ENCODE results near the gene ALPL.
"Not testable (repeated sequence)": the region's sequence is repeated elsewhere in the genome, so short reads cannot be mapped to it uniquely, and the experiment has no call there.

ALPL gene

DNA sequence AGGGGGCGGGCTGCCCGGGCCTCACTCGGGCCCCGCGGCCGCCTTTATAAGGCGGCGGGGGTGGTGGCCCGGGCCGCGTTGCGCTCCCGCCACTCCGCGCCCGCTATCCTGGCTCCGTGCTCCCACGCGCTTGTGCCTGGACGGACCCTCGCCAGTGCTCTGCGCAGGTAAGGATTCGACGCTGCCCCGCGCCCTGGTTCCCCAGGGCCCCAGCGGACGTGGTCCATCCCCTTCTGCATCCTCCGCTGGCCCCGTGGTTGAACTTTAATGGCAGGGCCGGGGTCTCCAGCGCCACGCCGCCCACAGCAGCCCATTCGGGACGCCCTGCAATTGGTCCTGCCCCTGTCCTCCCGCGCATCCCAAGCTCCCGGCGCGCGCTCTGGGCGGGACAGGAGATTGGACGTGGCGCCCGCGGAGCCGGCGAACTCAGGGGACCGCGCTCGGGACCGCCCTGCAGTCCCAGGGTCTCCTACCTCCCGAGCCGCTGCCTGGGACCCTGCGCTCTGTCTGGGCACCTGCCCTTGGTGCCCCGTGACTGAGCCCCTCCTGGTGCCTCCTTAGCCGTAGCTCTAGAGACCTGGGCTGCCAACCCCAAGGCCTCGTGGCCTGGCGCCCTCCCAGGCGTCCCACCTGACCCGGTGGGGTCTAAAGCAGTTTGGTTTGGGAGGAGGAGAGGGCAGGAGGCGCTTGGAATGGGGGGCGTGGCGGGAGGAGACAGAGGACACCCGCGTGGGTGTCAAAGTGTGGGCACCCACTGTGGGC is at the start of gene ALPL:
Gene ALPL (plus strand): TSS at position 73 of the 762 bp plus-strand sequence. CDS start 44,659 bp downstream, outside the sequence.
- DNase-seq = no peak

DNA sequence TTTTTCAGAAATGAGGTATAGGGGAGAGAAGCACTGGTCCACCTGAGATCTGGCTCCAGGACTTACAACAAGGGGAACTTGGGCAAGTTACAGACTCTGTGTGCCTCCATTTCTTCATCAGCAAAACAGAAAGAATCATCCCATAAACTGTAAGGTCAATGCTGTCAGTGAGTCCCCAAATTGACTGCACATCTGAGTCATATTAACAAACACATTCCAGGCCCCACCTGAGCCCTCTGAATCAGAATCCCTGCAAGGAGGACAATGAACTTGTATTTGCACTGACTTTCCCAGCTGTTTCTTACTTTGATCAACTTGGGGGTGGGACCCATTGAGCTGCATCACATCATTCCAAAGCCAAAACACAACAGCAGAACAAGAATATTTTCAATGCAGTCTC is 44.1 kb upstream of the ALPL start:
- not testable (repeated sequence) for DNase-seq

DNA sequence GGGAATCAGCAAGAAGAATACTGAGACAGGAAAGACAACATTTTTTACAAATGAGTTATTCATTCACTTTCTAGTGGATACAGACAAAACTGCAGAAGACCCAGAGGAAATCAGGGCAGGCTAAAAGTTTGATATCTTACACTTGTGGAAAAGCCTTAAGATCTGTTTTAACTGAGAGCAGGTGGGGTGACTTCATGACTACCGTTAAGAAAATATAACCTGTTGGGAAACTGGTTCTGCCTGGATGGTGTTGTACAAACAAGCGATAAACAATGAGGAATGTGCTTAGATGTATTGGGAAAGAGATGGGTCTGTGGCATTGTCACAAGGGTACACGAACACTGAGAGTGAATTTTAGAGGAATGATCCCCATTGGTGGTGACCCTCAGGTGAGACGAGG is 41.3 kb upstream of the ALPL start:
- not testable (repeated sequence) for DNase-seq

DNA sequence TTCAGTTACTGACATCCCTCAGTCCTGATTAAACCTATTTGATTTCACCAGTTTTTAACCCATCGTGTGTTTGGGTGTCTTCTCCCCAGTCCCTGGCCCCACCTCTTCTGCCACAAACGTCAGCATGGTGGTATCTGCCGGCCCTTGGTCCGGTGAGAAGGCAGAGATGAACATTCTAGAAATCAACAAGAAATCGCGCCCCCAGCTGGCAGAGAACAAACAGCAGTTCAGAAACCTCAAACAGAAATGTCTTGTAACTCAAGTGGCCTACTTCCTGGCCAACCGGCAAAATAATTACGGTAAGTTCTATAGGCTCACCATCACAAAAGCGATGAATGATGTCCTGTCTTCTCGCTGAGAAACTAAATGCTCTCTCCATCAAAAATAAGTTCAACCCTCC is 40.6 kb upstream of the ALPL start:
- DNase-seq = no peak

DNA sequence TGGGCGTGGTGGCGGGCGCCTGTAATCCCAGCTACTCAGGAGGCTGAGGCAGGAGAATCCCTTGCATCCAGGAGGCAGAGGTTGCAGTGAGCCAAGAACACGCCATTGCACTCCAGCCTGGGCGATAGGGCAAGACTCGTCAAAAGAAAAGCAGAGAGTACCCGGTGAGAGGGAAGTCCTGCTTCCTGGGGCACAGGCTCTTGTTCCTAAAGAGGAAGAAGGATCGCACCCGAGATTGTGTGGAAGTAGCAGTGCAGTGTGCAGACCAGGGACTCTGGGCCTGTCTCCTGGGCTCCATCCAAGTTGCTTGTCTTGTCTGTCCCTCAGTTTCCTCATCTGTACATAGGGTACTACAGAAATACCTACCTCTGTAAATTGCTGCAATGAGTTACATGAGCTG is 39.6 kb upstream of the ALPL start:
- DNase-seq = no peak

DNA sequence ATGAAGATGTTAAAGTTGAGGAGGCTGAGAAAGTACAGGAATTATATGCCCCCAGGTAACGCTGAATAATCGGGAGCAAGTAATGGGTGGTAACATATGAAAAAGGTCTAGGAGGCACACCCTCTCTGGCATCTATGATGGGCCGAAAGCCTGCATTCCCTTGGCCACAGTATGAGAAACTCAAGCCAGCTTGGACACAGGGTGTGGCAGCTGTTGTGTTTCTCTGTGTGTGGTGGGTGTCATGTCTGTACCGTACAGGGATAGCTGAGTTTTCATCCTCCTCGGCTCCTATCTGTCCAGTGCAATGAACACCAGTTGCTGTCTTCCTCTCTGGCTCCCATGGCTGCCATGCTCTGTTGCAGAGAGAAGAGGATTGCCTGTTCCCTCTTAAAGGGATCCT is 36.4 kb upstream of the ALPL start:
- no peak for DNase-seq

DNA sequence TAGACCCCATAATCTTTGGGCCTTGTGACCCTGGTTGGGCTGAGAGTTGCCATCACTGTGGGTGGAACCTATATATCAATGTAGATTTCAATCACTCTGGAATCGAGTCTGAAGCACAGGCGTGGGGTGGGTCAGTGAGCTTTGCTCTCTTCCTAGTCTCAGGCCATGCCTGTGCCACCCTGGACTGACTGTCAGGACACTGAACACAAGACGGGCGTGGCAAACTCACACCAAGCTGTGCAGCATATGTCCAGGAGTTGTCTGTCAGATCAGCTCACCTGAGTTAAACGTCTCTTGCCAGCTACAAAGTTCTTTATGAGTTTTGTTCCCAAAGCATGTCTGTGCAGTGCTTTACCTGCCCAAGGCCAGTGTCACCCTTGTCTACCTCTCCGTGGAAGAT is 30.9 kb upstream of the ALPL start:
- DNase-seq = no peak

DNA sequence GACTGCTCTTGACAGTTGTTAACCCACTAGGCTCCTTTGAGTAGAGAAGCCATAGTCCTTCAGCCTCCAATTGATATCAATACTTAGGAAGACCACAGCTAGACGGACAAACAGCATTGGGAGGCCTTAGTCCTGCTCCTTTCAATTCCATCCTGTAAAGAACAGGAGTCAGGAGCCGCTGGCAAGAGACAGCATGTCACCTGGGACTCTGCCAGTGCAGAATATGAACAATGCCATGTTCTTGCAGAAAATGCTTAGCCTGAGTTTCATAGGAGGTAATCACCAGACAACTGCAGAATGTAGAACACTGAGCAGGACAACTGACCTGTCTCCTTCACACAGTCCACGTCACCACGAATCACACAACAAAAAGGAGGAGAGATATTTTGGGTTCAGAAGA is 25.3 kb upstream of the ALPL start:
- DNase-seq = not testable (repeated sequence)

DNA sequence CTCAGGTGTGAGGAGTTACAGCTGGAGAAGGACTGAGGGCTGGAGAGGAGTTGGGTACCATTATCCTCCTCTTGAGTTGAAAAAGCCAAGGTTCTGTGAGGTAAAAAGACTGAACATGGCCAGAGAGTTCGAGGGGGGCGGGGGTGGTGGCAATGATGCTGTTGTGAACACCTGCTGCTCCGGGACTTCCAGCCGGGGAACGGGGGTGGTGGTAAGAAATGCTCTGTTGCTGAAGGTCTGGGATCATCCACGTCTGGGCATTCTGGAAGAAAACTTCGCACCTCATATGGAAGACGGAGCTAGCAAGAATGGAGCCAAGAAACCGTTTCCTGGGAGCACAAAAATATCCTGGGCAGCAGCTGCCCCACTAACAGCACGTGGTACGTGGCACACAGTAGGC is 20.1 kb upstream of the ALPL start:
- DNase-seq = no peak

DNA sequence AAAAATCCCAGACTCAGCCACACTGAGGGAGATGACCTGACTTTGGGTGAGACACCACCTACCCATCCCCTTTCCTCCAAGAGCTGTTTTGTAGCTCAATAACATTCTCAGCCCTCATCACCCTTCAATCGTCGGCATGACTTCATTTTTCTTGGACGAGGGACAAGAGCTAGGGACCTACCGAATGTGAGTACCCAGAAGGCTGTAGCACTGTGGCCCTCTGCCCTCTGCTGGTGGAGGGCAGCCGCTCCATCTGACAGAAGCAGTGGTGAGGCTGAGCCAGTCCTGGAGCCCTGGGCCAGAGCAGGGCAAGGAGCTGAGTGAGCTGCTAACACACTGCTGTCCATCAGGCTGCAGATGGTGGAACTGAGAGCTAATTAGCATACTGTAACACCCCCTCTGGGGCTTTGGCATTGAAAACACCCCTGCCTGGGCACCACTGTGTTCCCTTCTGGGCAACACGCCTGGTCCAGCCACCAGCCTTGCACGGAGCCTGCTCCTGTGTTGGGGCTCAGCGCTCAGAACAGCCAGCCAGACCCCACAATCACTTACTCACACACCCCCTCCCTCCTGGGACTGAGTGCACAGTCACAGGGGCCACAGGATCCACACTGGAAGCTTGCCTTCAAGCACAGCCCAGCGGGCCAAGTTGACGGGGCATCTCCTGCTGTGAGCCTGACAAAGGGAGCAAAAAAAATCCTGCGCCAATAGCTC is 18.3 kb upstream of the ALPL start:
- DNase-seq = no peak

DNA sequence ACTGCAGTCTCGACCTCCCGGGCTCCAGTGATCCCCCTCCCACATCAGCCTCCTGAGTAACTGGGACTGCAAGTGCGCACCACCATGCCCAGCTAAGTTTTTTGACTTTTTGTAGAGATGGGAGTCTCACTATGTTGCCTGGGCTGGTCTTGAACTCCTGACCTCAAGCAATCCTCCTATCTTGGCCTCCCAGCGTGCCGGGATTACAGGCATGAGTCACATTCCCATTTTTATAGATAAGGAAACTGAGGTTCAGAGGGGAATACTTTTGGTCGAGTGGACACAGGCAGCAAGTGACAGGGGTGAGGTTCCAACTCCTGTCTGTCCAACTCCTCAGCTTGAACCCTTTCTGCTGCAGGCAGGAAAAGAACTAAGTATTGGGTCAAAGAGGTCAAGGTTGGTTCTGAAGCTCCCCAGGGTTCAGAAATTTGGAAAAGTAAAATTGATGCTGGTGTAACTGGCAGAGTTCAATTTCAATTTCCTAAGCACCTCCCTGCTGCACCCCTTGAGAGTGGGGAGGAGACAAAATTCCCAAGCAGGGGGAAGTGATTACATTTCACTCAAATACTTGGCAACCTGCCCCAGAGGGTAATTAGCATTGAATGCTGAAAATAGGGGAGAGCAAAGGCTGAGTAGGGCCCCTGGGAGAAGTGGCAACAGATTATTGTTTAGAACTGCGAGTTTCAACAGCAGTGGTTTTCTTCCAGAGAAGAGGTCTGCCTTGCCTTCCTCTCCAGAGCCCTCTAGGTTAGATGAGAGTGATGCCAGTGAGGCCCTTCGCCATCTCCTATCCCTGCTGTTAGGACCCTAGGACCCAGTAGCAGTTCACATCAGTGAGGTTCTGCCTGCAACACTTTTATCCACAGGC is 17.5 kb upstream of the ALPL start:
- peak; percentile 20 for DNase-seq

DNA sequence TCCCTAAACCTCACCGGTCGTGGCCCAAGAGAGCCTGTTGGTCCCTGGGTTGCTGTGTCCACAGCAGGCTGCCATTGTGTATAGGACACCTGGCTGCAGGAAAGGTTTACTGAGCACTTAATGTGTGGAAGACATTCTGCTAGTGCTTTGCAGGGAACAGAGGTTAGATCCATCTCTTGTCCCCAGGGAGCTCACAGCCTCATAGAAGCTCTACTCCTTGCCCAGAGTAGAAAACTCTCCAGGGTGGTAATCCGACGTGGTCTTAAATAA is 16.9 kb upstream of the ALPL start:
- DNase-seq = no peak

DNA sequence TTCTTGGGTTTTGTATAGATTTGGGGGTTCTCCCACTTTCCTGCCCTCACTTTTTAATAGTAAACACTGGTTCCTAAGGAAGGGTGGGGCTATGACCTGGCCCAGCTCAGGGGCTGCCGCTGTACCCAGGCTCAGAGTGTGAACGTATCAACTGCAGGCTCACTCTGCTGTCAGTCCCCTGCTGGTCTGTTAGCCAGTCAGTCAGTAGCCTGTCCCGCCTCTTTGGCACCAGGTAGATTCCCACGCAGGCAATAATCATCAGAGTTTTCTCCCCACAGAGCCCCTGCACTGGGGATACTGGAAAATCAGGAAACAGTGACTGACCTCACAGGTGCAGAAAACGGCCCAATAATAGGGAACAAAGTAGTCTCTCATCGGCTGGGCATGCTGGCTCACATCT is 15.0 kb upstream of the ALPL start:
- no peak for DNase-seq

DNA sequence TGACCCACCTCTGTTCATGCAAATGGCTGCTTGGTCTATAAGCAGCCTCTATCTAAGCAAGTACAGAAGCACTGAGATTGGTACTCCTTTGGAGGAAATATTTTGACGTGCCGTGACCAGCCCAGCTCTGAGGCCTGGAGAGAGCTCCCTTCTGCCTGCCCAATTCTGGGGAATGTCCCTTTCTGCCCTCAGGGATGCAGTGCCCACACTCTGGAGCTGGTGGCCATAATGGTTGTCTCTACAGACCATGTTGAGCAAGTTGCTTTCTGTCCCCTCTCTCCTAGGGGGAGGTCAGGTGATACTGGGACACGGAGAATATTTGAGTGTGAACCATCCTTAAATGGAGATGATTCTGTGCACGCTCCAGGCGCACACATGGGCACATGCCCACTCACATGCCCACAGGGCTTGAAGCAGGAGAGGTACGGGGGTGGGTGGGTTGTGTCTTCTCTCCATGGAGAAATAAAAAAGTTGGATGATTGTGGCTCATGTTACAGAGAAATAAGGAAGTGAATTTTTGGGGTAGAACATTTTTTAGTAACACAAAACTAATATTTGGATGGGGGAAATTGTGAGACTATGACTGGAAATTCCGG is 13.9 kb upstream of the ALPL start:
- DNase-seq = no peak

DNA sequence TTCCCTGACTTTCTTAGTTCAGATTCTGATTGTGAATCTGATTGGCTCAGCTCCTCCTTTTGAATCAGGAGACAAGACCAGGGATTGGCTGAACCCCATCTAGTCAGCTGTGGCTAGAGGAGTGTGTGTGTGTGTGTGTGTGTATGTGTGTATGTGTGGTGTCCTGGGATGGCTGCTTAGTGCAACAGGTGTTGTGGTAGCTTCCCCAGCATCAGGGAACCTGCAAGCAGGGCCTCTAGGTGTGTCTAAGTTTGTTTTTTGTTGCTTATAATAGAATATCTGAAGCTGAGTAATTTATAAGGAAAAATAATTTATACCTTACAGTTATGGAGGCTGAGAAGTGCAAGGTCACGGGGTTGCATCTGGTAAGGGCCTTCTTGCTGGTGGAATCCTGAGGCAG is 13.2 kb upstream of the ALPL start:
- DNase-seq = no peak

DNA sequence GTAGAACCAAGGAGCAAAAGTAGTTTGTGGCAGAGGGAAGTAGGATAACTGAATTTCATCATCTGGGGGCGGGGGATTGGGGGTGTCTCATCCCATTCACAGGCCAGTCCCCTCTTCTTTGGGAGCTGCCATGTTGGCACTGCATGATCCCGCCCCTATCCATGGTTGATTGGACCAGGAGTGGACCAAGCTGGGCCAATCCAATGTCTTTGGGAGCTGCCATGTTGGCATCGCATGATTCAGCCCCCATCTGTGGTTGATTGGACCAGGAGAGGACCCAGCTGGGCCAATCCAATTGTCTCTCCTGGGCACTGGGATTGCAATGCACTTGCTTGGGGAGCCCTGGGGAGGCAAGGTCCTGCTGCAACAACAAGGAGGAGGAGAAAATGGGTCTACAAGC is 12.3 kb upstream of the ALPL start:
- DNase-seq = no peak

DNA sequence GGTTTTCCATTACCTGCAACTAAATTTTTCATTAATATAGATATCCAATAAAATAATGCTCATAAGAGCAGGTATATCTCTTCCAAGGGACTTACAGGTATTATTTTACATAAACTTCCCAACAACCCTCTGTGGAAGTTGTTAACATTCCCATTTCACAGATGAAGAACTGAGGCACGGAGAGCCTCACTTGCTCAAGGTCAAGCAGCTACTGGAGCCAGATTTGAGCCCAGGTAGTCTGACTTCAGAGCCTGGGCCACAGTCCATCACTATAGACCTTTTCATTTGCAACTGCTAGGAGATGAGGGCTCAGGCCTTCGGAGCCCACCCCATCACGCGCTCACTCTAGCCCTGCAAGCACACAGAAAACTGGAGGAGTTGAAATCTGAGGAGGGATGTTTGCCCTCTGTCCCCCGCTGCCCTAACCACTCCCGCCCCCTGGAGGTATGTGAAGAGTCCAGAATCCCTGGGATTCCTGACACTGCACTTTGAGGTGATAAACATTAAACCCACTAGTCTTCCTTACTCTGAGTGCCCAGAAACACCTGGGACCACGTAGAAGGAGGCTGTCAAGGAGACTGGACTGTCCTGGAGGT is 11.7 kb upstream of the ALPL start:
- no peak for DNase-seq

DNA sequence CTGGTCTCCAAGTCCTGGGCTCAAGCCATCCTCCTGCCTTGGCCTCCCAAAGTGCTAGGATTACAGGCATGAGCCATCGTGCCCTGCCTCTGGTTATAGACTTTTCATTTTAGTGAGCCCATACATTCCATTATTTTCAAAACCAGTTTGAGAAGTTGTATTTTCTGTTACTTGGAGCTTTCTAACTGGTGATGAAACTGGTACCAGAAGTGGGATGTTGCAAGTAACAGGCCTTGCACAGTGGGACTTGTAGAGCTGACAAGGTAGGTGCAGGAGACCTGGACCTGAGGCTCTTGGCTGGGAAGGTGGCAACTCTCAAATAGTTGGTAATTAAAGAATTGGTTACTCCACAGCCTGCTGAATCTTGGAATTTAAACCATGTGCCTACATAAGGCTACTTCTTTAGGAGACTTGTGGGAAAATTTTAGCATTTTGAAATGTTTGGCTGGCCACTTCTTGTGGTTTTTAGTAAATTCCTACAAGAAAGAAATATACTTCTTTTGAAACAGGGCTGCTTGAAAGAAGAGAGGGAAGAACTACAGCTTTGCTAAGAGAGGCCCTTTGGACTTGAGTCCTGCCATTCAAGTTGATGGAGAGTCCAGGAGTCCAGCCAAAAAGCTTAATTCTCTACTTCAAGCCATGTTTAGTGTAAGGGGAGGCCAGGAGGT is 9.8 kb upstream of the ALPL start:
- no peak for DNase-seq

DNA sequence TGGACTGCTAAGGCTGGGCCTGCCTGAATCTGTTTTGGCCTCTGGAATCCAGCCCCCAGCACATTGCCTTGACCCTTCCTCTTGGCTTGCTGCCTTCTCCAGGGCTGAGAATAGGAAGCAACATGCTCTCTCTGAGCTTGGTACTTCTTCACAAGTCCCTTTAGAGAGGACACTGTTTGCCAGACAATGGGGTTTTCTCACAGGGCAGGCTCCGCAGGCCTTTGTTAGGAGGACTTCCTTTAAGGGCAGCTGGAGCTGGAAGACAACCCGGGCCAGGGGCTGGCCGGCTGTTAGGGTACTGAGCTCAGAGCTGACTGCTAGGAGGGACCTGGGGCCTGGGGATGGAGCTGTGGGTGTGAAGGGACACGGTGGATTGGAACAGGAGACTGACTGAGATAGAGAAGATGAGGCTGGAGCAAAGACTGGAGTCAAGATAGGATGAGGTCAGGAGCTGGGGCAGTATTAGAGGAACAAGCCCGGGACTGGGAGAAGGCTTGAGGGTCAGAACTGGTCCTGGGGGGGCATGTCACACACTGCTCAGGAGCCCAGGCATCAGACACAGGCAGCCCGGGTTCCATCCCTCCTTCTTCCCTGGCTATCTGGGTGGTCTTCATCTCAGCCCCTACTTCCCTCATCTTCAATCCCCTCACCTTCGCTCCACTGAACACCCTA is 5.4 kb upstream of the ALPL start:
- DNase-seq = no peak

DNA sequence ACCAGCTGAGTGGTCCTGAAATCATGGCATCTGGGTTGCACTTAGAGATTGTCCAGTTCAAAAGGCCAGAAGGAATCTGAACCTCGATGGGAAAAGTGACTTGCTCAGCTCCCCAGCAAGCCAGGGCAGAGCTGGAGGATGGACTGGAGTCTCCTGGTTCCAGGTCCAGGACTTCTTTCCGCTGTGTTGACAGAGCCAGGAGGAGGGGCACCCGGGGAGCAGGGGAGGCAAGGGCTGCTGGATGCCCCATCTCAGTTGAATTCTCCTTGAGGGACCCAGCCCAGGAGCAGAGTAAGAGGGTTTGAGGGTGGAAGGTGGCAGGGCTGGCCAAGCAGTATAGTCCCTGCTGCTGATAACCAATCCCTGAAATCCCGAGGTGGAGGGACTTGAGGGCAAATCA is 2.4 kb upstream of the ALPL start:
- no peak for DNase-seq

DNA sequence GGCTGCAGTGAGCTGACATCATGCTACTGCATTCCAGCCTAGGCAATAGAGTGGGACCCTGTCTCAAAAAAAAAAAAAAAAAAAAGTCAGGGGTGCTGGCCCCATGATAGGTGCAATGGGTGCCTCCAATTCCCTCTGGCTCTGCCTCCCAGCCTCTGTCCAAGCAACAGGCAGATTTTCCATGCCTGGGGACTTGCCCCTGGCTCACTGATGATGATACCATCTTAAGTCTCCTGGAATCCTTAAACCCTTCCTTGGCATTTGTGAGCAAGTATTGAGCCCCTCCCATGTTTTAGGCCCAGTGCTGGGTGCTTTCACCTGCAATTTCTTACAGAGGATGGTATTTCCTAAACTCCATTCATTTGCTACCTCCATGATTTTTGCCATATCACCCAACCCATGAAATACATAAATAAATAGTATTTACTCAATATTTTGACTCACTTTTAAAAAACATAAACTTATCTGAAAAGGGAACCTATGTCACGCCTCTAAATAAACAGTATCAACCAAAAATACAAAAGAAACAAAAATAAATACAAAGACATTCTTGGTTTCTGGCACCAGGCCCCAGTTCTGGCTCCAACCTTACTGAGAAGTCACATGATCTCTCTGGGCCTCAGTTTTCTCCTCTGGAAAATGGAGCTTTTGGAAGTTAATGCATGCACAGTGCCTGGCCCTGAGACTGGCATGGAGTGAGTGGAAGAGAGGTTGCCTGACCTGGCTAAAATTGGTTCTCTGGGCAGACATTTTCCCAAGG is 1.5 kb upstream of the ALPL start:
- DNase-seq = no peak

Measured in NCI-H1417 treated with DMSO at 0.1 percent for 48 hours (cell line).